Hindlimb muscle (tissue), 1 donor: Measurements from ENCODE around the gene TMEM88. TPM values are rescaled to one million over a fixed set of nuclear protein-coding genes. Genes with fewer than 3 reads are reported as not detected.
A peak's percentile ranks its signal among the peaks of the same experiment; 100 is the strongest.

Experiments used
- DNase-seq: peaks from one replicate; pipeline ENCODE4 v3.0.0-alpha.2; 2013
- polyA plus RNA-seq: library from polyadenylated mRNA; unstranded; fragments of 120-200 nt; gene quantifications from one replicate; pipeline ENCODE4 v1.2.1, GENCODE V29; 2013; ENCODE audit not compliant: insufficient read length

TMEM88 gene
- polyA plus RNA-seq, 1 donor: 32.6 TPM

- peak; percentile 57 for DNase-seq
Observed at GRCh38 chr17:7886227-7887037, 31.6 kb downstream of the TMEM88 start.

- DNase-seq: no peak
Observed at GRCh38 chr17:7887038-7887481, 32.2 kb downstream of the TMEM88 start.

- DNase-seq: peak; percentile 97
Observed at GRCh38 chr17:7887482-7888183, 32.8 kb downstream of the TMEM88 start.

GRCh38 chr17:7888184-7888920, 33.5 kb downstream of the TMEM88 start, which contains the start of gene CHD3:
CHD3 (plus strand) TSS chr17:7888789; CDS start chr17:7889001, 212 bp downstream.
- DNase-seq: peak; percentile 53

- peak; percentile 88 for DNase-seq
Observed at GRCh38 chr17:7889166-7889955, 34.5 kb downstream of the TMEM88 start.

GRCh38 chr17:7893187-7893880, 38.5 kb downstream of the TMEM88 start:
- no peak for DNase-seq

- DNase-seq: no peak
Observed at GRCh38 chr17:7894226-7894625, 39.4 kb downstream of the TMEM88 start.

- DNase-seq: no peak
Observed at GRCh38 chr17:7894866-7895265, 40.0 kb downstream of the TMEM88 start.

- DNase-seq: no peak
Observed at GRCh38 chr17:7897090-7897489, 42.2 kb downstream of the TMEM88 start.

- no peak for DNase-seq
Observed at GRCh38 chr17:7897773-7898172, 42.9 kb downstream of the TMEM88 start.

GRCh38 chr17:7903154-7904103, 48.6 kb downstream of the TMEM88 start:
- no peak for DNase-seq

Other genes with a start within 250 kb of the TMEM88 start
- gene FXR2, start 240.2 kb upstream of the TMEM88 start, polyA plus RNA-seq: 38.3 TPM
- 64.4 TPM for gene SAT2, start 227.2 kb upstream of the TMEM88 start, polyA plus RNA-seq
- 1.0 TPM for gene SHBG, start 224.9 kb upstream of the TMEM88 start, polyA plus RNA-seq
- 33.8 TPM for gene ATP1B2, start 204.1 kb upstream of the TMEM88 start, polyA plus RNA-seq
- 44.1 TPM for gene TP53, start 167.6 kb upstream of the TMEM88 start, polyA plus RNA-seq
- 8.0 TPM for gene WRAP53, start 166.6 kb upstream of the TMEM88 start, polyA plus RNA-seq
- gene EFNB3, start 149.9 kb upstream of the TMEM88 start, polyA plus RNA-seq: 5.4 TPM
- gene DNAH2, start 137.3 kb upstream of the TMEM88 start, polyA plus RNA-seq: 6.8 TPM
- 22.5 TPM for gene KDM6B, start 20.8 kb upstream of the TMEM88 start, polyA plus RNA-seq
- 42.8 TPM for gene NAA38, start 2.5 kb downstream of the TMEM88 start, polyA plus RNA-seq
- 8.2 TPM for gene CYB5D1, start 2.9 kb downstream of the TMEM88 start, polyA plus RNA-seq
- 60.9 TPM for gene CHD3, start 33.7 kb downstream of the TMEM88 start, polyA plus RNA-seq
- gene RNF227, start 61.2 kb downstream of the TMEM88 start, polyA plus RNA-seq: 3.5 TPM
- 4.7 TPM for gene KCNAB3, start 74.8 kb downstream of the TMEM88 start, polyA plus RNA-seq
- gene TRAPPC1, start 76.9 kb downstream of the TMEM88 start, polyA plus RNA-seq: 99.5 TPM
- gene CNTROB, start 77.1 kb downstream of the TMEM88 start, polyA plus RNA-seq: 31.0 TPM
- gene GUCY2D, start 147.5 kb downstream of the TMEM88 start, polyA plus RNA-seq: 0.15 TPM
- 2.2 TPM for gene ALOX15B, start 184.0 kb downstream of the TMEM88 start, polyA plus RNA-seq
- gene ALOX12B, start 232.7 kb downstream of the TMEM88 start, polyA plus RNA-seq: not detected